ENCODE measurements around the gene ERCC2.

ERCC2 gene

GRCh38 chr19:45356760-45357444 lies 13.5 kb downstream of the ERCC2 start:
- TF ChIP-seq CTCF (IDR thresholded peaks at IDR 0.05; ENCODE audit: low read depth, low read length, missing control alignments) = no peak

GRCh38 chr19:45355910-45356309 lies 14.5 kb downstream of the ERCC2 start:
- TF ChIP-seq CTCF (IDR thresholded peaks at IDR 0.05; ENCODE audit: low read depth, low read length, missing control alignments) = no peak
- no peak overlapping the region for H3K4me3 ChIP-seq (replicated peaks; ENCODE audit: low read depth, low read length)
- no peak for DNase-seq (ENCODE audit: extremely low read depth, low read depth)

More at GRCh38 chr19:45356760-45357444, 13.5 kb downstream of the ERCC2 start:
- no peak overlapping the region for H3K4me3 ChIP-seq (replicated peaks; ENCODE audit: low read depth, low read length)
- no peak for DNase-seq (ENCODE audit: extremely low read depth, low read depth)

GRCh38 chr19:45355402-45355801 lies 15.0 kb downstream of the ERCC2 start:
- no peak for DNase-seq (ENCODE audit: extremely low read depth, low read depth)
- no peak overlapping the region for H3K4me3 ChIP-seq (replicated peaks; ENCODE audit: low read depth, low read length)
- TF ChIP-seq CTCF (IDR thresholded peaks at IDR 0.05; ENCODE audit: low read depth, low read length, missing control alignments) = no peak

- DNase-seq (ENCODE audit: extremely low read depth, low read depth) = no peak
- no peak for TF ChIP-seq CTCF (IDR thresholded peaks at IDR 0.05; ENCODE audit: low read depth, low read length, missing control alignments)
- H3K4me3 ChIP-seq (replicated peaks; ENCODE audit: low read depth, low read length) = no peak overlapping the region
Observed at GRCh38 chr19:45354241-45354842, 16.0 kb downstream of the ERCC2 start.

- TF ChIP-seq CTCF (IDR thresholded peaks at IDR 0.05; ENCODE audit: low read depth, low read length, missing control alignments) = no peak
- no peak overlapping the region for H3K4me3 ChIP-seq (replicated peaks; ENCODE audit: low read depth, low read length)
- no peak for DNase-seq (ENCODE audit: extremely low read depth, low read depth)
Observed at GRCh38 chr19:45352914-45353796, 17.2 kb downstream of the ERCC2 start.

- TF ChIP-seq CTCF (IDR thresholded peaks at IDR 0.05; ENCODE audit: low read depth, low read length, missing control alignments) = no peak
- no peak overlapping the region for H3K4me3 ChIP-seq (replicated peaks; ENCODE audit: low read depth, low read length)
- no peak for DNase-seq (ENCODE audit: extremely low read depth, low read depth)
Observed at GRCh38 chr19:45352471-45352870, 17.9 kb downstream of the ERCC2 start.
